Suprapubic skin (tissue), 4 donors: ENCODE measurements around the gene DCTD. TPM values are rescaled to one million over a fixed set of nuclear protein-coding genes. Genes with fewer than 3 reads are reported as not detected.

Experiments
- DNase-seq, 2 donors: peaks; one replicate each; pipeline ENCODE4 v3.0.0-alpha.2; 2019; ENCODE audit warnings: low spot score in 2 of 2
- H3K27ac ChIP-seq: fragments of 200-600 bp; sonication (generic); one replicate; pipeline ENCODE4 v1.5.1; 2019
- H3K27me3 ChIP-seq: fragments of 200-600 bp; sonication (generic); one replicate; pipeline ENCODE4 v1.5.1; 2019
- H3K36me3 ChIP-seq: fragments of 200-600 bp; sonication (generic); one replicate; pipeline ENCODE4 v1.5.1; 2019
- H3K4me1 ChIP-seq: fragments of 200-600 bp; sonication (generic); one replicate; pipeline ENCODE4 v1.5.1; 2019
- H3K4me3 ChIP-seq: fragments of 200-600 bp; sonication (generic); one replicate; pipeline ENCODE4 v1.5.1; 2019; ENCODE audit warnings: mild to moderate bottlenecking
- H3K9me3 ChIP-seq: fragments of 200-600 bp; sonication (generic); one replicate; pipeline ENCODE4 v1.5.1; 2019
- EP300 ChIP-seq: sonication (generic); formaldehyde crosslinking; IDR thresholded peaks from one replicate; pipeline ENCODE4 v1.6.1; 2017; ENCODE audit warnings: antibody characterized with exemption
- POLR2A ChIP-seq, 2 donors: fragments of 450-650 bp; IDR thresholded peaks; one replicate each; pipeline ENCODE4 v1.6.1; 2017; ENCODE audit warnings: antibody characterized with exemption in 2 of 2, mild to moderate bottlenecking in 2 of 2, moderate library complexity in 2 of 2
- POLR2AphosphoS5 ChIP-seq, 3 donors: sonication (generic); formaldehyde crosslinking; IDR thresholded peaks; one replicate each; pipeline ENCODE4 v1.6.1; 2017; ENCODE audit warnings: antibody characterized with exemption in 3 of 3
- WGBS: methylation state at CpG from one replicate; pipeline ENCODE4 v1.1.5; 2018; 5-methylcytosine and 5-hydroxymethylcytosine counted together
- total RNA-seq, 4 donors: library from RNA; depleted of rRNA; stranded (reverse); fragments of >200 nt; gene quantifications; one replicate each; pipeline ENCODE4 v1.1.0, GENCODE V29; 2016
- TF ChIP-seq, protein P1 (sequence below), 2 donors: fragments of 200-600 bp in 1 of 2; fragments of 450-650 bp in 1 of 2; sonication (generic) in 1 of 2; IDR thresholded peaks; one replicate each; pipeline ENCODE4 v1.5.1; 2016 to 2019; ENCODE audit warnings: antibody characterized with exemption in 2 of 2, mild to moderate bottlenecking in 1 of 2, moderate library complexity in 1 of 2

Gene DCTD
- total RNA-seq, 4 donors from 2014 or later: 32.7 to 40.7 (median 38.9) TPM

DNA sequence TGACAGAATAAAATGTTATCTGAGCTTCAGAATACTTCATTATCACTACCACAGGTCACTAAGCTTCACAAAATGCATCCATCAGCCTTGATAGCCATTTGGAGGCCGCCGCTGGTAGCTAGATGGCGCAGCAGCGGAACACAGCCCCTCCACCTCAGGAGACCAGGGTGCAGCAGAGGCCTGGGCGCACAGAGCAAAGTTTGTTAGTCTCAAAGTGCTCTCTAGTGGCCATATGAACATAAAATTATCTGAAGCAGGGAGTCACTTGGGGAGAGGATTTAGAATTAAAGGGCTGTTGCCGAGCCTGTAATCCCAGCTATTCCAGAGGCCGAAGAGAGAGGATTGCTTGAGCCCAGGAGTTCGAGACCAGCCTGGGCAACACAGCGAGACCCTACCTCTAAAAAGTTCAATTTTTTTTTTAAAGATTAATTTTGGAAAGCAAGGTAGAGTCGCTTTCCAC, 8.1 kb upstream of the DCTD start:
- Histone ChIP-seq H3K9me3 (no peaks in the 10 kb centered on the region), H3K4me3 (no peak overlapping the region), H3K27me3 (peaks cover 3% of the 10 kb centered on the region), H3K27ac (no peak overlapping the region), H3K36me3 (no peaks in the 10 kb centered on the region), H3K4me1 (no peaks in the 10 kb centered on the region)
- WGBS: 63% methylated on average over 10 of the region's 10 CpGs
- TF ChIP-seq POLR2AphosphoS5 (IDR thresholded peaks at IDR 0.05) (no peak), EP300 (no peak), POLR2A (IDR thresholded peaks at IDR 0.05) (no peak)
- TF ChIP-seq, protein P1, sequence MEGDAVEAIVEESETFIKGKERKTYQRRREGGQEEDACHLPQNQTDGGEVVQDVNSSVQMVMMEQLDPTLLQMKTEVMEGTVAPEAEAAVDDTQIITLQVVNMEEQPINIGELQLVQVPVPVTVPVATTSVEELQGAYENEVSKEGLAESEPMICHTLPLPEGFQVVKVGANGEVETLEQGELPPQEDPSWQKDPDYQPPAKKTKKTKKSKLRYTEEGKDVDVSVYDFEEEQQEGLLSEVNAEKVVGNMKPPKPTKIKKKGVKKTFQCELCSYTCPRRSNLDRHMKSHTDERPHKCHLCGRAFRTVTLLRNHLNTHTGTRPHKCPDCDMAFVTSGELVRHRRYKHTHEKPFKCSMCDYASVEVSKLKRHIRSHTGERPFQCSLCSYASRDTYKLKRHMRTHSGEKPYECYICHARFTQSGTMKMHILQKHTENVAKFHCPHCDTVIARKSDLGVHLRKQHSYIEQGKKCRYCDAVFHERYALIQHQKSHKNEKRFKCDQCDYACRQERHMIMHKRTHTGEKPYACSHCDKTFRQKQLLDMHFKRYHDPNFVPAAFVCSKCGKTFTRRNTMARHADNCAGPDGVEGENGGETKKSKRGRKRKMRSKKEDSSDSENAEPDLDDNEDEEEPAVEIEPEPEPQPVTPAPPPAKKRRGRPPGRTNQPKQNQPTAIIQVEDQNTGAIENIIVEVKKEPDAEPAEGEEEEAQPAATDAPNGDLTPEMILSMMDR (IDR thresholded peaks at IDR 0.05): peak in 1 of 2 donors; percentile 16
- DNase-seq: no peak

DNA sequence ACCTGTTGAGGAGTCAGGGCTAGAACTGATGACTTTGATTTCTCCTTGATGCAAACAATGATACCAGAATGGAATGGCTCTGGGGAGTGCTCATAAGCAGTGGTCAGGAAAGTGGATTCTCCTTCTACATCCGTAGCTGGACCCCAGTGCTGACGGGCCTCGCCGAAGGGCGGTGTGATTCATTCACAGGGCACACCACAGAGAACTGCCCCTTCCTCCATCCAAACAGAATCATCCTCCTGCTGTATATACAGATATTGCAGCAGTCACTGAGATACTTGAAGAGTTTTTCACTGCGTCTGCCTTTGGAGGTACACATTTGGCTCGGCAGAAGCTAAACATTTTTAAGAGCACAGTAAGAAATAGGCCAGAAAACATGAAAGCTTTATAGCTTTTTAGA, 7.3 kb upstream of the DCTD start:
- Histone ChIP-seq H3K9me3 (no peaks in the 10 kb centered on the region), H3K27ac (no peak overlapping the region), H3K36me3 (no peaks in the 10 kb centered on the region), H3K4me3 (no peak overlapping the region), H3K27me3 (peaks cover 3% of the 10 kb centered on the region), H3K4me1 (no peaks in the 10 kb centered on the region)
- no peak for DNase-seq
- TF ChIP-seq EP300: no peak
- TF ChIP-seq POLR2AphosphoS5 (IDR thresholded peaks at IDR 0.05): no peak
- no peak for TF ChIP-seq POLR2A (IDR thresholded peaks at IDR 0.05)
- TF ChIP-seq, protein P1 (IDR thresholded peaks at IDR 0.05): no peak
- WGBS: 92% methylated on average over 7 of the region's 7 CpGs

DNA sequence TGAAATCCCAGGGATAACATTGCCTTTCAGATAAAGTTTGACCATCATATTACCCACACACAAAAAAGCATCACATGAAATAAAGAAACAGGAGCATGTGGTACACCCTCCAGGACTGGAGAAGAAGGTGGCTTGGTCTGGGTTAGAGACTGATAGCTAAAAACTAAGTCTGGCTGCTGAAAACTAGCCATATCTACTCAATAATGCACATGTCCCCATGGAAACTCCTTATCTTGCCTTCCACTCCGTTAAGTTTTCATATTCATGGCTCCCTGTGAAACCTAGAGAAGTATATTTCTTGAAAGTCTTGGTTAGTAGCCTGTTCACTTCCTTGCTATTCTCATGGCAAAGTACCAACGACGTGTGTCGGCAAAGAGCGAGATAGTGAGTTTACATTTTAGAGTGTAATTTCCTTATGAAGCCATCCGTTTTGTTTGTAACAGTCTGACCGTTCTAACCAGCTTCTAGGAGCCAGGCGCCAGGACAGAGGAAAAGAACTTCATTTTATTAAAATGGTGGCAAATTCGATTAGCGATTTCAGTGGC, 6.7 kb upstream of the DCTD start:
- Histone ChIP-seq H3K9me3 (no peaks in the 10 kb centered on the region), H3K36me3 (no peaks in the 10 kb centered on the region), H3K27me3 (peaks cover 3% of the 10 kb centered on the region), H3K27ac (no peak overlapping the region), H3K4me1 (no peaks in the 10 kb centered on the region), H3K4me3 (no peak overlapping the region)
- no peak for DNase-seq
- TF ChIP-seq EP300 (no peak), POLR2AphosphoS5 (IDR thresholded peaks at IDR 0.05) (no peak), POLR2A (IDR thresholded peaks at IDR 0.05) (no peak)
- TF ChIP-seq, protein P1 (IDR thresholded peaks at IDR 0.05): no peak
- 90% methylated on average over 10 of the region's 10 CpGs for WGBS

DNA sequence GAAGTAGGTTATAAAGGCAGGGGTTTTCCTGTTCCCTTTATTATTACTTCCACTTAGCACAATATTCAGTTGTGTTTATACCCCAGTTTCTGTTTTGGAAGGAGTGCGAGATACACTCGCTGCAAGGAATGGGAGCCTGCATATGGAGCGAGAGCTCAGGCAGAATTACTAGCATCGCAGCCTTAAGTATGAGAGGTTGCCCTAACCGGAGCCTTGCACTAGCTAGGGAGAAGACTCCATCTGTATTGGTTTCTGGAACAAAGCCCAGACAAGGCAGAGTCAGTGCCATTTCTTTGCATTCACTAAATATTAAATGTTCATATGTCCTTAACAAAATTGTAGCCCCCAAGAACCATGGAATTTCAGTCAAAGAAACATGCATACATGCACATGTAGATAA, 6.2 kb upstream of the DCTD start:
- WGBS: 77% methylated on average over 5 of the region's 5 CpGs
- Histone ChIP-seq H3K4me1 (peaks cover 1% of the 10 kb centered on the region), H3K27me3 (peaks cover 3% of the 10 kb centered on the region), H3K36me3 (no peaks in the 10 kb centered on the region), H3K9me3 (no peaks in the 10 kb centered on the region), H3K4me3 (no peak overlapping the region), H3K27ac (no peak overlapping the region)
- TF ChIP-seq EP300: no peak
- TF ChIP-seq POLR2AphosphoS5 (IDR thresholded peaks at IDR 0.05): no peak
- no peak for TF ChIP-seq POLR2A (IDR thresholded peaks at IDR 0.05)
- TF ChIP-seq, protein P1 (IDR thresholded peaks at IDR 0.05): no peak
- DNase-seq: no peak

DNA sequence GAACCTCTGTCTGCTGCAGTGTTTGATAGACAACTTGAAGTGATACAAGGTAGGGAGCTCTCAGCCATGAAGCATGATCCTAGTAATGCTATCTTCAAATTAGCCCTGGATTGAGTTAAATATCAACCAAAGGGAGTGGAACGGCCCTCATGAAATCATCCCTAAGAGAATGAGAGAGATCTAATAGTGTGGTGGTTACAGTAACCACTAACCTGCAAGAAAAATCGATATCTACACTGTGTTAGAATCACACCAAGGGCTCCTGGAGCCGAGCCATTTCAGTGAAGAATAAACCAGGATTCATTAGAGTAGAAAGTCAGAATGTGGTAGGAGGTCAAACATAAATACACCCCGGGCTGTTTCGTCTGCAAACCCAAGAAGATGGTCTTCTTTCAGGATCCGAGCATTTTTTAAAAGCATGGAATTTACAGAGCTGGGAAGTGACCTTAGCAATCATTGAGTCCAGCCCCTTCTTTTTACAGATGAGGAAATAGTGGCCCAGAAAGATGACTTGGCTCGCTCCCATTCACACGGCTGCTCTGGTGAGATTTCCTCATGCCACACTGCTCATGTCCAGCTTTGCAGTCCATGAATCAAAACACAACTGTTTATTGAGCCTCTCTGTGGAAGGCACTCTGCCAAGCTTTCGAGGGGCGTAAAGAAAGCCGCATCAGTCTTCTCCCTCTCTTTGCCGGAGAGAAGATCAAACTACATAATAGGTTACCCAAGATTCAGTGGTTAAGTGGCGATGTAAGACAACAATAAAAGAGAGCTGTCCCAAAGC, 5.5 kb upstream of the DCTD start:
- no peak for TF ChIP-seq POLR2A (IDR thresholded peaks at IDR 0.05)
- TF ChIP-seq, protein P1 (IDR thresholded peaks at IDR 0.05): no peak
- TF ChIP-seq EP300: no peak
- no peak for TF ChIP-seq POLR2AphosphoS5 (IDR thresholded peaks at IDR 0.05)
- H3K4me1 ChIP-seq: peaks cover 8% of the 10 kb centered on the region
- no peaks in the 10 kb centered on the region for H3K9me3 ChIP-seq
- H3K27ac ChIP-seq: no peak overlapping the region
- no peak overlapping the region for H3K4me3 ChIP-seq
- H3K36me3 ChIP-seq: no peaks in the 10 kb centered on the region
- WGBS: 76% methylated on average over 13 of the region's 13 CpGs
- H3K27me3 ChIP-seq: no peaks in the 10 kb centered on the region
- DNase-seq: no peak
